Measurements from ENCODE around the gene PTPRM.

- TF ChIP-seq ZBTB33 (IDR thresholded peaks at IDR 0.05), result no peak
- no peak for TF ChIP-seq EGR1 (IDR thresholded peaks at IDR 0.05; ENCODE audit: low read depth in 2 of 2)
- TF ChIP-seq, protein P1, sequence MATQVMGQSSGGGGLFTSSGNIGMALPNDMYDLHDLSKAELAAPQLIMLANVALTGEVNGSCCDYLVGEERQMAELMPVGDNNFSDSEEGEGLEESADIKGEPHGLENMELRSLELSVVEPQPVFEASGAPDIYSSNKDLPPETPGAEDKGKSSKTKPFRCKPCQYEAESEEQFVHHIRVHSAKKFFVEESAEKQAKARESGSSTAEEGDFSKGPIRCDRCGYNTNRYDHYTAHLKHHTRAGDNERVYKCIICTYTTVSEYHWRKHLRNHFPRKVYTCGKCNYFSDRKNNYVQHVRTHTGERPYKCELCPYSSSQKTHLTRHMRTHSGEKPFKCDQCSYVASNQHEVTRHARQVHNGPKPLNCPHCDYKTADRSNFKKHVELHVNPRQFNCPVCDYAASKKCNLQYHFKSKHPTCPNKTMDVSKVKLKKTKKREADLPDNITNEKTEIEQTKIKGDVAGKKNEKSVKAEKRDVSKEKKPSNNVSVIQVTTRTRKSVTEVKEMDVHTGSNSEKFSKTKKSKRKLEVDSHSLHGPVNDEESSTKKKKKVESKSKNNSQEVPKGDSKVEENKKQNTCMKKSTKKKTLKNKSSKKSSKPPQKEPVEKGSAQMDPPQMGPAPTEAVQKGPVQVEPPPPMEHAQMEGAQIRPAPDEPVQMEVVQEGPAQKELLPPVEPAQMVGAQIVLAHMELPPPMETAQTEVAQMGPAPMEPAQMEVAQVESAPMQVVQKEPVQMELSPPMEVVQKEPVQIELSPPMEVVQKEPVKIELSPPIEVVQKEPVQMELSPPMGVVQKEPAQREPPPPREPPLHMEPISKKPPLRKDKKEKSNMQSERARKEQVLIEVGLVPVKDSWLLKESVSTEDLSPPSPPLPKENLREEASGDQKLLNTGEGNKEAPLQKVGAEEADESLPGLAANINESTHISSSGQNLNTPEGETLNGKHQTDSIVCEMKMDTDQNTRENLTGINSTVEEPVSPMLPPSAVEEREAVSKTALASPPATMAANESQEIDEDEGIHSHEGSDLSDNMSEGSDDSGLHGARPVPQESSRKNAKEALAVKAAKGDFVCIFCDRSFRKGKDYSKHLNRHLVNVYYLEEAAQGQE (IDR thresholded peaks at IDR 0.05), result no peak
- TF ChIP-seq, protein P2, sequence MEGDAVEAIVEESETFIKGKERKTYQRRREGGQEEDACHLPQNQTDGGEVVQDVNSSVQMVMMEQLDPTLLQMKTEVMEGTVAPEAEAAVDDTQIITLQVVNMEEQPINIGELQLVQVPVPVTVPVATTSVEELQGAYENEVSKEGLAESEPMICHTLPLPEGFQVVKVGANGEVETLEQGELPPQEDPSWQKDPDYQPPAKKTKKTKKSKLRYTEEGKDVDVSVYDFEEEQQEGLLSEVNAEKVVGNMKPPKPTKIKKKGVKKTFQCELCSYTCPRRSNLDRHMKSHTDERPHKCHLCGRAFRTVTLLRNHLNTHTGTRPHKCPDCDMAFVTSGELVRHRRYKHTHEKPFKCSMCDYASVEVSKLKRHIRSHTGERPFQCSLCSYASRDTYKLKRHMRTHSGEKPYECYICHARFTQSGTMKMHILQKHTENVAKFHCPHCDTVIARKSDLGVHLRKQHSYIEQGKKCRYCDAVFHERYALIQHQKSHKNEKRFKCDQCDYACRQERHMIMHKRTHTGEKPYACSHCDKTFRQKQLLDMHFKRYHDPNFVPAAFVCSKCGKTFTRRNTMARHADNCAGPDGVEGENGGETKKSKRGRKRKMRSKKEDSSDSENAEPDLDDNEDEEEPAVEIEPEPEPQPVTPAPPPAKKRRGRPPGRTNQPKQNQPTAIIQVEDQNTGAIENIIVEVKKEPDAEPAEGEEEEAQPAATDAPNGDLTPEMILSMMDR (IDR thresholded peaks at IDR 0.05; ENCODE audit: low read depth, low read length, missing input control), result no peak
Observed at GRCh38 chr18:7807936-7808453, 240.9 kb downstream of the PTPRM start.
